ENCODE measurements around the gene MAGI2. TPM values are rescaled to one million over a fixed set of nuclear protein-coding genes. Genes with fewer than 3 reads are reported as not detected.

The MAGI2 gene
- polyA plus RNA-seq, 1 donor: 3.7 TPM

DNA sequence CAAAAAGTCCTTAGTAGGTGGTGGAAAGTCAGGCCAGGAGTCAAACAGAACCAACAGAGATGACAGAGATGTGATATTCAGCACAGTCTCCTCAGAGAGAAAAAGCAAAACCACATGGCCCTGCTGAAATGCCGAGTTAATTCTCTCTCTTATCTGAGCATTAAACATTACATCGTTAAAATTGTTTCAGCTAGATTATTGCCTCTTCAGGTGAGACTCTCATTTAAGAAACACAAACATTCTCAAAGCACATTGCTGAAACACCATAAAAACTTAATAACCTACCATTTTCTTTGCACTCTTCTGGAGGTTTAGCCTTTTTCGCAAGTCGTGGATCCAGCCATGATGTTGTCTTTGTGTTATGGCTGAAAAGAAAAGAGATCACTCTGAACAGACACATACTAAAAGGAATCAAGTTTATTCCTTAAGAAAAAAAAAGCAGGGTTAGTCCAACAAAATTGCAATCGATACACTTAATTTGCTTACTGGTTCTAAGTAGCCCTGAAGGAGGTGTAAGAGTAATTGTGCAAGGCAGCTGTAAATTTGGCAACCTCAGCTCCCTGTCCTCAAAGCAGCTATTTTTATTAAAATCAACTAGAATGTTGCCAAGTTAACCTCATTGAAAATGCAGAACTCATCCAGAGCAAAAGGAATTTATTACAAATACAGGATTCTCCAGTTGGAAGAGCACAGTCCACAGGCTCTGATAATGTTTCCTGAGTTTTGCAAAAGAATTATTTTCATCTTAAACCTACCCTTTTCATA lies 963.8 kb downstream of the MAGI2 start:
- DNase-seq (ENCODE audit: low read depth): peak; percentile 26

DNA sequence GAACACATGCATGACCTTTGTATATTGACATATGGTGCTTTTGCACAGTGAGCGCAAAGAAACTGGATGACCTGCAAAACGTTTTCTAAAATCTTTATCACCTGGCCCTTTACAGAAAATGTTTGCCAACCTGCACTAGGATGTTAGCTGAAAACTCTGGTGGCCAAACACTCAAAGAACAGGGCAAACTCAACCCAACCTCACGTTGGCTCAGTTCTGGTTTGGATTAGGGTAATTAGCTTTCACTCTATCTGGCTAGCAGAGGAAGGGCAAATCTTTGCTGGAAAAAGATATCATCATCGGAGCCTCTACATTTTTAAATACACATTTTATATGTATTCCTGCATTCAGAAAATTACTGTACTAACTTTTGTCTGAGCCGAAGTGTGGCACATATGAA lies 966.0 kb downstream of the MAGI2 start:
- DNase-seq (ENCODE audit: low read depth): no peak

DNA sequence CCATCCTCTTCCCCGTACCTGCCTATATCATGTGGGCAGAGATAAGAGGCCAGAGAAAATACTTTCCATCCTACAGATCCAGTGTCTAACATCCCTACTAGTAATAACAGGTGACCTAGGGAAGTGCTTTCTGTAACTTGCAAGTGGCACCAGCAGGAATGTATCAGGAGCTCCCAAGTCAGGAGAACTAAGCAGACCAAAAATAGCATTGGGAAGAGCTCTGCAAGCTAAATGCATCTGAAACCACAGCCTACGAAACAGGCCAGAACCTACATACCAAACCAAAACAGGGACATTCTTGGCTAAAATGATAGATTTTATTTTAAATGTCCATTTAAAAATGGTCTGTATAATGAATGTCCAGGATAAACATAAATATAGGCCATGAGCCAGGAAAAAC lies 974.1 kb downstream of the MAGI2 start:
- DNase-seq (ENCODE audit: low read depth): no peak

DNA sequence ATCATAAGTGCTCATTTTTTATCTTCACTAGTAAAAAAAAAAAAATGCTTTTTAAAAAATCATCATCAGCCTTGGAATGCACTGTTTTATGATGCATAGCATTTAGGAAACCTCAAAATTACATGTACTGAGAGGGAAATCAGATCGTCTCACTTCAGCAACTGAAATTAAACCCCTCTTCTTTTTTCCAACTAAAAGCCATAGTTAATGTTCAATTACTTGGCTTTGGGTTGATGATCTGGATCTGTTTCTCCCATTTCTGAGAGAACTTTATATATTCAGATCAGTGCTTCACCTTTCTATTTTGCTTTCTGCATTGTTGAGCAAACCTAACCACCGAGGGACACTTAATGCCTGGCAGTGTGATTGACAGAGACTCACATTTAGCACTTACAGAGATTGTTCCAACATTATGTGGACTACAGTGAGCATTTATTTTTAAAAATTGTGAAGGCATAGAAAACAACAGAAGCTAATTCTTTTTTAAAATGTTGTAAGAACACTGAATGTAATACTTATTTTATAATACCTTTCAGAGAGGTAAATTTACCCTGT lies 976.5 kb downstream of the MAGI2 start:
- no peak for DNase-seq (ENCODE audit: low read depth)

DNA sequence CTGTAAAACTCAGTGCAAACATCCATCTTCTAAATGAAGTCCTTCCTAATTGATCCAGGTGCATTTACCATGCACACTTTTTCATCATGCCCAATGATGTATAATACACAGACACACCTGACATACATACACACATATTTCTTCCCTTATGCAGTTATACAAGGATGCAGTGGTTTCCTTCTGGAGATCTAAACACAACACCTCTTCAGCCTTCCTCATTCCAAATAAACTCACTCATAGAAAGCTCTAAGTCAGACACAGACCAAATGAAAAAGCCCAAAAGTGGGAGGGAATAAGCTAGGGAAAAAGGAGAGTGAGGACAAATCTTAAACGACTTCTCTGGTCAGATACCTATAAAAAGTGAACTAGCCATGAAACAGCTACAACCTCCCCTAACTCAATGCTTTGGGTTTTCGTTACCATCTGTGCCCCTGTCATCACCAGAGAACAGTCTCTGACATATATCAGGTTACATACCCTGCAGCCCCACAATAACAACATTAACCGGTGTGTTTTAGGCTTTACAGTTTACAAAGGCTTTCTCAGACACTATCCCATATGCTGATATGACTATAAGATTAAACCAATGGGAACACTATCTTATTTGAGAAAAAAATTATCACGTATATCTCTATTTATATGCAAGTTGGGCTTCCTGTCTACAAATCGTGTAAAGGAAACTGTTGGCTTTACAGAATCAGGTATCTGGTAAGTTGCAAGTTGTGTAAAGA lies 979.7 kb downstream of the MAGI2 start:
- DNase-seq (ENCODE audit: low read depth): no peak

DNA sequence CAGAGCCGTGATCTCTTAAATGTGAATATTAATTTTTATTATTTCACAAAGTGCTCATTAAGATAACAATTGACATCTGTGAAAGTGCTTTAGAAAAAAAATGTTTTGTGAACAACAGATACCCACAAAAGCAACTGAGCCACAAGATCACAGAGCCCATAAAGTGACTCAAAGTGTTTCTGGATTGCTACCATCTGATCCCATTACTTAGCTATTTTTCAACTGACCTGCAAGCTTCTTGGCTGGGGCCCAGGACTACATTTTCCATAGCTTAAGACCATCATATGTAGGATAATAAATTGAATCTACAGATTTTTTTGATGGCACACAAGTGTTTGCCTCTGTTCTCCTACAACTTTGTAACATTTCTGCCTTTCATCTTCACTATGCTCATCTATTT lies 980.4 kb downstream of the MAGI2 start:
- no peak for DNase-seq (ENCODE audit: low read depth)

DNA sequence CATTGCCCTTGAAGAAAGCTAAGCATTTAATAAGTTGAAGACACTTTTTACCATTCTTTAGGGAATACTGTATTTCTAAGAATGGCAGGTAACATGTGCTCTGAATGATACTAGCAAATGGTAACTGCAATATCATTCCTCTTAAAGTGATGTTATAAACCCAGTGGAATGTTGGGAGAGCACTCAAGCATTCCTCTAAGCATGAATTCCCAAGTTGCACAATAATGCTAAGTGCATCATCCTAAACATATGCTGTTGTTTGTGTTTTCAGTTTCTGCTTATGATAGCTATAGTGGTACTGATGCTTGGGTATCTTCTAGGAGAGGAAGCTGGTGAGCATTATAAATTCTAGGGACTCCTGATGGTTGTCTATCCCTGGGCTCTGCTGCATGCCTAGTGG lies 980.9 kb downstream of the MAGI2 start:
- DNase-seq (ENCODE audit: low read depth): no peak

DNA sequence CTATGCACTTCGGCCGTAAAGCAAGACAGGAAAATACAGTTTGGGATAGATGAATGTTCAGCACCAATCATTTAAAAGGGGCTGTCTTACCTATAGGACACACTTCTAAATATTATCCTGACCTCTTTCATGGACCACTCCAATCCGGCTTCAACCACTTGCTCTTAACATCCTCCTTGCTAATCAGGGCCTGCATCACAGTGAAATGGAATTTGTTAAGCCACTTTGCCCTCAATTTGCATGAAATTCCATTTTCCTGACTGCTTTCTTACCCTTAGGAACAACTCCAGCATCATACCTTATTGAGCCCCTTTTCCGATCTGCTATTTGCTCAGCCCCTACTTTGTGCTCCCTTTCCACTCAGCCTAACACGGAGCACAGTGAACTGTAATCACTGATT lies 987.6 kb downstream of the MAGI2 start:
- DNase-seq (ENCODE audit: low read depth): no peak

DNA sequence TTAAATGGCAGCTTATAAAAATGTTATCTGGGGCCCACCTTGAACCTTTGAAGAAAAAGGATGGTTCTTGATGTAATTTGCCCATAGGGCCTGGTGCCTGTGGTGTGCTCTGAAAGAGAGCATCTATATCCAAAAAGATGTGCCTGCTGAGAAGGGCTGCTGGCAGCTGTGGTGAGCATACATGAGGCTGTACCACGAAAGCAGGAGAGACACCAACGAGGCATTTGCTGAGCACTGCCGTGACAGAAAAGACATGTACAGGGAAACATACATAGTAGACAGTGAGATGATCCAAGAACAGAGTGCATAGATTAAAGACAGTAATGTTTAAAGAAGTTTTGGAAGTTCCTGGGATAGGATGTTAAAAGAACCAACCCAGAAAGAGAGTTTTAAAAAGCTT lies 990.4 kb downstream of the MAGI2 start:
- DNase-seq (ENCODE audit: low read depth): no peak

DNA sequence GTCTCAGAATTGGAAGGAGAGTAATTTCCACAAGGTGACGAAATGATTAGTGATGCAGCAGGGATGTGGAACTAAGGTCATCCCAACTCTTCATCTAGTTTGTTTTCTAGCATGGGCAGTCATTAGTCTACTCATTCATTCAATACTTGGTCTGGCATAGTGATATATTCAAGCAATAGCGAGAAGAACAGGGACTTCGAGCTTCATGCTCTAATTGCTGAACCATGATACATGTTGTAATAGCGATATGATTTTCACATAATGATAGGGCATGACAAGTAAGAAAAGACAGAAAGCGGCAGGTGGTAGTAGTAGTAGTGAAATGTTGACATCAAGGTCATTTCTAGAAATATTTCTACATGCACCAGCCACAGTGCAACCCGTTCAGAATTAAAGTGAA lies 1002.8 kb downstream of the MAGI2 start:
- DNase-seq (ENCODE audit: low read depth): no peak

DNA sequence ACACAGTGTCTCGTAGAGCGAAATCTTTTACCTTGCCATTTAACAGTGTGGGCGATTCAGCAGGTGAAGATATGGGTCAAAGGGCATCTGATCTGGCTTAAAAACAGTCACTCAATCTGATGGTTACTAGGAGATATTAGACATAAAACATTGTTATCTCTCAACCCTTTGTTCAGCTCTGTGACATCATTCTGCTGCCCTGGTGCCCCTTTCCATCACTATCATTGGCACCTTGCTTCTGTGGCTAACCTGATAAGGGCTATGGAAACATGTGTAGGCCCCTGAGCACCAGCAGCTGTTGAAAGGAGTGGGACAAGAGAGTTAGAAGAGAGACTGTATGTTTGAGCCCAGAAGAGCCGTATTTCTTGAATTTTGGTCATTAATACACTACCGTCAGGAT lies 1004.6 kb downstream of the MAGI2 start:
- no peak for DNase-seq (ENCODE audit: low read depth)

DNA sequence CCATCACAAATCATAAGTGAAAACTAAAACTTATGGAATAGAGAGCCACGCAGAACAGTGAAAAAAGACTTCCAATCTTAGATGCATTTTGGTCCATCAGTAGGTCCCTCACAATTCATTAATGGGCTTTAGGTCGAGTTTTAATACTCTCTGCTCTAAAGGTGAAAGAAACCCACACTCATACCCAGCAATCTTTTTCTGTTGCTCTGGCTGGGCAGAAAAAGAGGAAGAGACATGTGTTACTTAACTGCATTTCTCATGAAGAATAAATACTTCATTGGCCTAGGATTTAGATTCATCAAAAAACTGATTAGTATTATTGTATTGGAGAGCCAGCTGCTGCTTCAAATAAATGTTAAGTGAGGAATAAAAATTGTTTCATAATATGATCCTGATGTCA lies 1009.2 kb downstream of the MAGI2 start:
- DNase-seq (ENCODE audit: low read depth): no peak

DNA sequence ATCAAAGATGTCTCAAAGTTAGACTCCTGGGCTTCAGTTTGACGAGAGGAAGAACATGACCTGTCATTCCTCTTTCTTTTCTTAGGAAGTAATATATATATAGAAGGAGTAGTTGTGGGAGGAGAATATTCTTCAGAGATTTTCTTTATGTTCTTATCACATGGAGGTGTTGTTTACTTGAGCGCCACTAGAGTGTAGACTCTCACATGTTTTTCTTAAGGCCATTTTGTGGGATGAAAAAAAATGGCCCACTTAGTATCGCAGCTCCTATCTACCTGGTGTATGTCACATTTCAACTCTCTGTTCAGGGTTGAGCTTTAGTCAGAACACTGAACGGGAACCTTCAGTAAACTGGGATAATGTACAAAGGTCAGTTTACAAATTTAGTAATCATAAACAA lies 1009.7 kb downstream of the MAGI2 start:
- DNase-seq (ENCODE audit: low read depth): no peak

DNA sequence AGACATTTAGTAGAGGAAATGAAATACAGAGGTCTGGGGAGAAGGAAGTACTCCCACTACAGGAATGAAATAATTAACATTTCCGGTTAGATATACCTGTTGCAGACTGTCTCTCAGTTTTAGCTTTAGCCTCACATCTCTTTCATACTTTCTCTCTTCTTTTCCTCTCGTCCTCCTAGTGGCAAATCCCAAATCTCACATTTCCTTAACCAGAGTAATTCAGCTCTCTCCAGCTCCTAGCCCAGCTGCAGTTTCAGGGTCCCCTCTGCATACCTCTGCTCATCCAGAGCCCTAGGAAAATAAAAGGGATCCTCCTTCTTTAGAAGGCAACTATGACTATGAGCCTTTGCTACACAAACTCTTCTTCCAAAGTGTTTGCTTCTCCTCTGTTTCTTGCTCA lies 1011.7 kb downstream of the MAGI2 start:
- DNase-seq (ENCODE audit: low read depth): no peak

DNA sequence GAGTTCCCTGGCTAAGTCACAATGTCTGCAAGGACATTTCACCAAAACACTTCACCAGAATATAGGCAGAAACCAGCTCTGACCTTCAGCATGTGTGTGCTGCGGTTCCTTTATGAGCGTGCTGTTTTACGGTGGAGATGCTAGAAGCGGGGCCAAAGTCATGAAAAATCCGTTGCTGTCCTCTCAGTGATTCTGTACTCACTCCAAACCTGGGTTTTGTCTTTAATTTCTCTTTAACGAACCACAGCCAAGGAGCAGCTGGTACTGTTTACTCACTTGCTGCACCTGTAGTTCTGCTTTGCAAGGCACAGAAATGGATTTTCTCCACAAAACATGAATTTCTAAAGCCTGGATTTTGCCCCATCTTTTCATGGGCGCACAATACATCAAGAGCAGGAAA lies 1015.0 kb downstream of the MAGI2 start:
- DNase-seq (ENCODE audit: low read depth): no peak

DNA sequence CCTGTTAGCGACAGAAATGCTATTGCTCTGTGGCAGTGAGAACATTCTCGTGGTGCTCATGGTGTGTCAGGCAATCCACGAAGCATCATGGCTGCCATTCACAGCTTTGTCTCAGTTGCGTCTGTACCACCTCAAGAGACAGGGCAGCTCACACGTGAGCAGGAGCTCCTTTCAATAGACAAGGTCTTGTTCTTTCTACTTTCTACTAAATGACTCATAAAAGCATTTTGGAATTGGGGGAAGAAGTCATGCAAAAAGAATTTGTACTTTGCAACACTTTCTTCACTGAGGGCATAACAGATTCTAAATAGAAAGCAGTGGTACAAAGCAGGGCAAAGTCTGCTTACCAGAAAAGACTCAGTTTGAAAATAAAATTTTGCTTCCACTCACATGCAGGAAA lies 1016.3 kb downstream of the MAGI2 start:
- no peak for DNase-seq (ENCODE audit: low read depth)

DNA sequence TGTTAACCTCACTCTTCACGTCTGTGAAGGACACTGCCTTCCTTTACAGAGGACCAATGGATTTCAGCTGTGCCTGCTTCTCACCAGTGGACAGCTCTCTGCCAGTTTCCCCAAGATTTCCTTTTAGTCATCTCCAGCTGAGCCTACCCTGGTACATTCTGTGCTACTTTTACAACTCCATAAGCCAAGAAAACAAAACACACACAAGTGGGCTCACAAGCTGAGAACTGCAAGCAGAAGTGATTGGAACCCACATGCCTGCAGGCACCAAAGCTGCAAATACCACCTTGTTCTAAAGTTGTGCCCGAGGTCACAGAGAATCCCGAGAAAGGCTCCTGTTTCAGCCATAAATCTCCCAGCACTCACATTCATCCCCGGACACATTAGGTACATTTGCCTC lies 1018.1 kb downstream of the MAGI2 start:
- no peak for DNase-seq (ENCODE audit: low read depth)

DNA sequence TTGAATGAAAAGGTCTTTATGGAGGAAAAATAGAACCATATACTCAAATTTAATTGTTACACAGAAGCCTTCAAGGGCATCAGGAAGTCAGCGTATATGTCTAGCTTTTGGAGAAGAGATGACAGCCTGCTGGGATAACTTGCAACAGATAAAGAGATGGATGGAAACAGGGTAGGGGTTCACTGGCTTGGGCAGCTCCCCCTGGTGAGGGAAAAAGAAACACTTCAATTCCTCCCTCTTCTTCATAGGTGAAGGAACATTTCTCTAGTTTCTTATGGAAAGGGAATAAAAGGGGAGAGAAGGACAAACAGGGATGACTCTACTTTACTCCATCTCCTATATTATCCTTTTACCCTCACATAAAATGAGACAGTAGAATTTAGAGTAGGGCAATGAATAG lies 1019.2 kb downstream of the MAGI2 start:
- no peak for DNase-seq (ENCODE audit: low read depth)

DNA sequence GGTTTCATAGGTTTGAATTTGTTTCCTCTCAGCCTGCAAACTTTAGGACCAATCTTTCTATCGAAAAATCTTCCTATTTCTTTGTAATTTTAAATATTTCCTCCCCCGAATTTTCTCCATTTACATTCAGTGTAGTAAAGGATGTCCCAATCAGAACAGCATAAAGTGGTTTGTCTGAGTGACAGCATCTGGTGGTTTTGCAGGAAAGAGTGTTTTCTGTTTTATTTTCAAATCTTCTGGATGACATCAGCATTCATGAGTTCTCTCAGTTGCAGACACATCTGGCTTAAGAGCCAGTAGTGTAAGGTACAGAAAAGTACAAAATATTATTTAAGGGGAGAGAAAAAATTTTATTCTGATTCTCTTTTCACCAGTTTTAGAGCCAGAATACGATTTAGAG lies 1020.0 kb downstream of the MAGI2 start:
- DNase-seq (ENCODE audit: low read depth): no peak

DNA sequence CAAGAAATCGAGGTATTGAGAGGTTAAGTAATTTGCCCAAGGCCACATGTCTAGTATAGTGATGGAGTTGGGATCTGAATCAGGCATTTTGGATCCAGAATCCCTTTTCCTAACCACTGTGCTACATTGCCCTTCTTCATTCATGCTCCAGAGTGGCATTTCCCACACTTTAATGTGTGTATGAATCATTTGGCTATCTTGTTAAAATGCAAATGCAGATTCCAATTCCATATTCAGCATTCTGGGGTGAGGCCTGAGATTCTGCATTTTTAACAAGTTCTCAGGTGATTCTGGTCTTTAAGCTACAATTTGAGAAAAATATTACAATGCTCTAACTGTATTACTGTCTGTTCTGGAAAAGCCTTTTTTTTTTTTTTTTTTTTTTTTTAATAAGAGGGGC lies 1023.6 kb downstream of the MAGI2 start:
- DNase-seq (ENCODE audit: low read depth): no peak

DNA sequence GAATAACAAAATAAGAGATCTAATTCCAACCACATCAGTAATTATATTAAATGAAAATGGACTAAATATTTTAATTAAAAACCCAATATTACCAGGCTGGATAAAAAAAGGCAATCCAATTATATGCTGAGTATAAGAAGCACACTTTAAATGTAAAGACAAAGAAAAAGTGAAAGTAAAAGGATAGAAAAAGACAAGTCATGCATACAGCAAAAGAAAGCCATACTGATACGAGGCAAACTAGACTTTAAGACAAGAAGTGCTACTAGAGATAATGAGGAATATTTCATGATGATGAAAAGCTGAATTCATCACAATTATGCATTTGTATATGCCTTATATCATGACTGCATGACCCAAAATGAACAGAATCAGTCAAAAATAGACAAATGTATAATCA lies 1026.3 kb downstream of the MAGI2 start:
- DNase-seq (ENCODE audit: low read depth): no peak

DNA sequence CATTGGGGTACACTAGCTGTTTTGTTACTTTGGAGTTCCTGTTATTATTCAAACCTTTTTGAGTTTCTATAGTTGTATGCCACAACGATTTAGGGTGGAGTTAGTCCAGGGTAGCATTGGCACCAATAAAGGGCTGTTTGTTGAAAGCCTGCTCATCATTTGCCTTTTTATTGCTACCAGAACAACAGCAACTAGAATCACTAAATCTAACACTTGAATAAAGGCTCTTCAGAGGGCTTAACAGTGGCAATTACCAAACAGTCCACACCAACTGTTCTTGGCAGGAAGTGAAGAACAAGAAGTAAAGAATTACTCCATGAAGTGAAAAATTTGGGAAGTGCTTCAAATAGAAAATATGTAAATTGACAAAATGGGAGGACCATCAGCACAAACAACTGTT lies 1033.5 kb downstream of the MAGI2 start:
- no peak for DNase-seq (ENCODE audit: low read depth)

DNA sequence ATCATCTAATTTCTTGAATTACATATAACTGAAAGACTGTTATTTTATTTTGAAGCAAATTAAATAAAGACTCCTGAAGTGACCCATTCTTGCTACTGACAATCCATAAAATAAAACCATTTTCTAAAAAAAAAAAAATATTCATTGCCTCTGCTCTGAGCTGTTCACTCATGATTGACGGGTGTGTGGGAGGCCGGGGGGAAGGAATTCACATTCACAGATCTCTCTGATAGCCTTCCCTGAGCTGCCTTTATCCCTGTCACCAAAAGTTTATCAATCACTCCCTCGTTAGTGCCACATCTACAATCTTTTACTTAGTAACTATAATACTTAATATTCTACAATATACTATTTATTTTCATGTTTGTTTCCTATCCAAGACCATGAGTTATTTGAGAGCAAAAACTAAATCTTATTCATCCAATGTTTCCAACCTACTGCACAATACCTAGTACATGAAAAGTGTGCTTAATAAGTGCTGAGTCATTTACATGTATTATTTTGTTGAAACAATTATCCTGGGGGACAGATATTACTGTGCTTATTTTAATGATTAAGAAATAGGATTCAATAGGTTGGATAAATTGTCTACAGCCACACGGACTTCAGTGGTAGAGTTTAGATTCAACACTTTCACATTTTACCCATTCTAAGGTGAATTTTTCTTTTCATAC lies 1036.2 kb downstream of the MAGI2 start:
- no peak for DNase-seq (ENCODE audit: low read depth)
